Fibroblast of the aortic adventitia (primary cell): ENCODE data around the gene GRIA3. TPM values are rescaled to one million over a fixed set of nuclear protein-coding genes. Genes with fewer than 3 reads are reported as not detected.

Source experiments
- DNase-seq: peaks from one replicate; pipeline ENCODE4 v3.0.0-alpha.2; 2010; ENCODE audit warnings: low read depth
- H3K4me3 ChIP-seq: 2 replicates; pipeline ENCODE4 v1.5.1; 2011; ENCODE audit warnings: low read depth, mild to moderate bottlenecking, control low read depth, low read length, moderate library complexity
- total RNA-seq: library from RNA; depleted of rRNA; stranded (reverse); fragments of >200 nt; gene quantifications from 2 replicates; pipeline ENCODE4 v1.2.3, GENCODE V29; 2012; ENCODE audit warnings: low replicate concordance
- TF ChIP-seq, protein P1 (sequence below): IDR thresholded peaks from 2 replicates; pipeline ENCODE4 v1.5.1; 2011; ENCODE audit warnings: mild to moderate bottlenecking, low read length, control low read depth, inconsistent platforms; ENCODE audit not compliant: insufficient read depth

Gene GRIA3
- total RNA-seq, 1 donor = 9.7 TPM

DNA sequence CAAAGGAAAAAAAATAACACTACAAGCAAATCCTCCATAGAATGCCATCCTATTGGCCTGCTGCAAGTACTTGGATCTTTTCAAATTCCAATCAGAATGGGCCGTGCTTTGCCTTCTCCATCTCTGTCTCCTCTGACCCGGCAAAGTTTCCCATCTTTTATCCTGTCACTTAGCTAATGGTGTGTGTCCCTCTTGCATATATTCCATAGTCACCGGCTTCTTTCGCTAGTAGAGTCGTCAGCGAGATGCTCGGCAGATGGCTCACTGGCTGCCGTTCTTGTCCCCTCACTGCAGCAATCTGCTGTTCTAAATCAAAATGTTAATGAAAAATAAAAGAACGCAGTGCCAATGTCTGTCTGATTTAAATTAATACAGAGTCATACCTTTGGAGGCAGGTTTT lies 22.1 kb downstream of the GRIA3 start:
- TF ChIP-seq, protein P1, sequence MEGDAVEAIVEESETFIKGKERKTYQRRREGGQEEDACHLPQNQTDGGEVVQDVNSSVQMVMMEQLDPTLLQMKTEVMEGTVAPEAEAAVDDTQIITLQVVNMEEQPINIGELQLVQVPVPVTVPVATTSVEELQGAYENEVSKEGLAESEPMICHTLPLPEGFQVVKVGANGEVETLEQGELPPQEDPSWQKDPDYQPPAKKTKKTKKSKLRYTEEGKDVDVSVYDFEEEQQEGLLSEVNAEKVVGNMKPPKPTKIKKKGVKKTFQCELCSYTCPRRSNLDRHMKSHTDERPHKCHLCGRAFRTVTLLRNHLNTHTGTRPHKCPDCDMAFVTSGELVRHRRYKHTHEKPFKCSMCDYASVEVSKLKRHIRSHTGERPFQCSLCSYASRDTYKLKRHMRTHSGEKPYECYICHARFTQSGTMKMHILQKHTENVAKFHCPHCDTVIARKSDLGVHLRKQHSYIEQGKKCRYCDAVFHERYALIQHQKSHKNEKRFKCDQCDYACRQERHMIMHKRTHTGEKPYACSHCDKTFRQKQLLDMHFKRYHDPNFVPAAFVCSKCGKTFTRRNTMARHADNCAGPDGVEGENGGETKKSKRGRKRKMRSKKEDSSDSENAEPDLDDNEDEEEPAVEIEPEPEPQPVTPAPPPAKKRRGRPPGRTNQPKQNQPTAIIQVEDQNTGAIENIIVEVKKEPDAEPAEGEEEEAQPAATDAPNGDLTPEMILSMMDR = no peak
- no peak overlapping the region for H3K4me3 ChIP-seq
- DNase-seq = no peak

DNA sequence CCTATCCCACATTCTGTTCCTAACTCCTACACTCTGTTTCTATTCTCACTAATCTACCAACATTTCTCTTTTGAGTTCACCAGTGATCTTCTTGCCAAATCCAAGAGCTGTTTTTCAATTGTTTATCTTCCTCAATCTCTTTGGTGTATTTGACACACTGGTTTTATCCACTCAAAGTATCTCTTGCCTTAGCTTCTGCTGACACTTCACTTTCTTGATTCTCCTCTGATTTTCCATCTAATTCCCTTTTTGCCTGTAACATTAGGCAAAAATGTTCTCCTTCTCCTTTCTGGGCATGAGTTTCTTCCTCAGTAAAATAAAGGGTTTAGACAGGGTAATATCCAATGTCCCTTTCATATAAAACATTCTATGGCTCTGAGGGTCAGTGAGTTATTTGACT lies 26.2 kb downstream of the GRIA3 start:
- TF ChIP-seq, protein P1 = no peak
- no peak for DNase-seq
- no peak overlapping the region for H3K4me3 ChIP-seq

DNA sequence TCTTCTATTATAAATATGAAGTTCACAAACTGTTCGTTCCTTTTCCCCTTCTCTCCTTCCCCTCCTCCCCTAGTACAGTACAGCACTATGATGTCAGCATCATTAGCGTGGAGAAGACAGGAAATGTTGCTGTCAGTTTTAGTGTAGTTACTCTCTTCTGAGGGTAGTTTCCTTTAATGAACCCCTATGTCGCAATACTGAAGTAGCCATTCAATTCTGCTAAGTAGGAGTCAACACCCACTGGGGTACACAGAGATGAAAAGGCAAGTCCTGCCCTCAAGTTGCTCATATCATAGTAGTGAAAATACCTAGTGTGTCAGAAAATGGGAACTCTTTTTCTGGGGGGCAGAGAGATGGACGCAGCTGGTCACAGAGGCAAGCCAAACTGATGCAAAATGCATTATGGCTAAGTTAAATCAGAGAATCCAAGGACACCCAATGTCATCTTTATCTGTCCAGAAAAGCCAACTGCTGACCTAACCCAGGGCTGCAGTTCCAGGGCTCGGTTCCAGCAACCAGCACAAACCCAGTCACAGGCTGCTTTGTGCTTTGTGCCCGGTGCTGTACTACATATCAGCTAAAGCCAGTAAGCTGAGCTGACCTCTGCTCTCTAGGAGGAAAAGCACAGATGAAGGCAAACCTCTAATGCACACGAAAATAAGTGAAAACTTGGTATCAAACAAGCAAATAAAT lies 31.5 kb downstream of the GRIA3 start:
- TF ChIP-seq, protein P1 = no peak
- DNase-seq = no peak
- H3K4me3 ChIP-seq = no peak overlapping the region

DNA sequence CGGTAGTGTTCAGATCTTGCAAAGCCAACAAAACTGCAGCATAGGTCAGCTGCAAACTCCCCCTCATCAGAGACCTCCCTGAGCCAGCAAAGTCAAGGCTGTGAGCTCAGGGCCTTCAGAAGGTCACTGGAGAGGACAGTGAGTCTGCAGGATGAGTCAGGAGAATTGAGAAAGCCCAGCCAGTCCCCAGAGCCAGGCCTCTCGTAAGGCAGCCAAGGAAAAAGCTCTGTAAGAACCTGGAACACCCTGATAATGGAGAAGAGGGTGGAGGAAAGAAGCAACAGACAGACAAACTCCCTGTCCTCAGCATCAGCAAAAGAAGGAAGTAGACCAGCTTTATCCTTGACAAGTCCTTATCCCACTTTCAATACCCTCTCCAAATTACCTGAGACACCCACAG lies 33.0 kb downstream of the GRIA3 start:
- TF ChIP-seq, protein P1 = no peak
- DNase-seq = peak; percentile 65
- no peak overlapping the region for H3K4me3 ChIP-seq

DNA sequence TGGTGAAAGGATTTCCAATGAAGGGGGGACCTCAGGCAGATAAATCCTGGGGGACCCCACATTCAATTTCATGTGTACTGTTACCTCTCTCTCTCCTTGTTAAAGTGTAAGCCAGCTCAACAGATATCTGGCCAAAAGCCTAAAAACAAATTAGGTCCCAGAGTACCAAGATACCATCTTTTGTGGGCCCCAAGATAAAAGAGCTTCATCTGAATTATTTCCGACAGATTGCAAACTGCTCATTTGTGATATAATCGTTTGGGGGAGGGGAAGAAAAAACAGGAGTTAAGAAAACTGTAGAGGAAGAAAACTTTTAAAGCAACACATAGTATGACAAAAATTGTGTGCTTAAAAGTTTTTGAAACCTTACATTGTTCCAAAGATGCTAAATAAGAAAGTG lies 33.6 kb downstream of the GRIA3 start:
- H3K4me3 ChIP-seq = no peak overlapping the region
- DNase-seq = no peak
- TF ChIP-seq, protein P1 = no peak

DNA sequence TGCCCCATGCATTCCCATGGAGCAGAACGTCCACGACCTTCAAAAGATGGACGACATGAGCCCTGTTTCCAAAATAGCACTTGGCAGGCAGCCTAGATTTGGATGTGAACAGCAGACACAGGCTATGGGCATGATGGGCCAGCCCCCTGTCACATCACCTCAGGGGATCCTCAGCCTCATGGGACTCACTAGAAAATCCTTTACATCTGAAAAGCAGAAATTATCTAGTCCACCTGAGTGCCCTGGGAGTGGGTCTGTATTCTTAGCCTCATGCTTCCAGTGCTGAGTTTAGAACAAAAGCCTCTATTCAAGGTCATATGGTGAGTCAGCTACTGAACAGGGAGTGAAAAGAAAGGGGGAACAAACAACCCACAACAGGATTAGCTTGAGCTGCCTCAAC lies 35.8 kb downstream of the GRIA3 start:
- no peak for DNase-seq
- TF ChIP-seq, protein P1 = no peak
- no peak overlapping the region for H3K4me3 ChIP-seq

DNA sequence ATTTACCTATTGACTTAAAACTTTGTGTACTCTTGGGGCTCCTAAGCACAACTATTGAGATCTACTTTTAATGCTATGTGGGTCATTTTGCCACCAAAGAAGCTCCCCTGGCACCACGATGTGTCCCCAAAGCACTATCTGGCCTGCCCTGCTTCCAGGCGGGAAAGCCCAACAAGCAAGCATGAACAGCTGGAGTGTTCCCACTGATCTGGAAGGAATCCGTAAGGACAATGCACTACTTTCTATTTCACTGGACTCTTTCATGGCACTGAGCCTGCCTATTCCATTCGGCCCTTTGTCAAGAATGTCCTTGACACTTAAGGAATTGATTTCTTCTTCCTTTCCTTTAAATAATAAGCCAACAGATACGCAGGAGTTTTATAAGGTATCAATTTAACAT lies 38.8 kb downstream of the GRIA3 start:
- TF ChIP-seq, protein P1 = no peak
- H3K4me3 ChIP-seq = no peak overlapping the region
- DNase-seq = peak; percentile 11
